Naive B cell (primary cell): ENCODE measurements around the gene TMEM69. TPM values are rescaled to one million over a fixed set of nuclear protein-coding genes. Genes with fewer than 3 reads are reported as not detected.
"Not testable (repeated sequence)": the region's sequence is repeated elsewhere in the genome, so short reads cannot be mapped to it uniquely, and the experiment has no call there.

ENCODE experiments used
- ATAC-seq, 2 donors: fragments of 150-1000 bp; cut with Tn5 transposase; 2 replicates each; pipeline ENCODE4 v1.10.0; 2021; ENCODE audit warnings: low read depth in 2 of 2, mild to moderate bottlenecking in 2 of 2, moderate library complexity in 2 of 2
- DNase-seq: peaks from one replicate; pipeline ENCODE4 v3.0.0; 2022
- H3K27ac Mint-ChIP-seq, 6 donors: one replicate each; pipeline ENCODE4 v1.8.0; 2020 to 2022; ENCODE audit warnings: mild to moderate bottlenecking in 6 of 6, mixed read lengths in 6 of 6, moderate library complexity in 5 of 6, inconsistent platforms in 2 of 6
- H3K27me3 Mint-ChIP-seq, 3 donors: one replicate each; pipeline ENCODE4 v1.8.0; 2021 to 2022; ENCODE audit warnings: mixed read lengths in 3 of 3, mild to moderate bottlenecking in 1 of 3
- H3K36me3 Mint-ChIP-seq, 2 donors: one replicate each; pipeline ENCODE4 v1.8.0; 2020 to 2022; ENCODE audit warnings: mixed read lengths in 2 of 2, inconsistent platforms in 1 of 2, mild to moderate bottlenecking in 1 of 2
- H3K4me1 Mint-ChIP-seq, 3 donors: one replicate each; pipeline ENCODE4 v1.8.0; 2020 to 2022; ENCODE audit warnings: mixed read lengths in 3 of 3, inconsistent platforms in 1 of 3, mild to moderate bottlenecking in 1 of 3, moderate library complexity in 1 of 3
- H3K4me3 Mint-ChIP-seq, 8 donors: one replicate each; pipeline ENCODE4 v1.8.0; 2020 to 2022; ENCODE audit warnings: mild to moderate bottlenecking in 8 of 8, mixed read lengths in 8 of 8, moderate library complexity in 8 of 8, inconsistent platforms in 2 of 8
- H3K9me3 Mint-ChIP-seq, 7 donors: one replicate each; pipeline ENCODE4 v1.8.0; 2020 to 2022; ENCODE audit warnings: mixed read lengths in 7 of 7, mild to moderate bottlenecking in 5 of 7, inconsistent platforms in 2 of 7, moderate library complexity in 1 of 7
- polyA plus RNA-seq, 6 donors: library from polyadenylated mRNA; unstranded; fragments of 300-500 nt; fragmentation: Illumina TruSeq; gene quantifications; one replicate each; pipeline ENCODE4 v1.2.3, GENCODE V29; 2021; ENCODE audit warnings: low read depth in 6 of 6

Gene TMEM69
- polyA plus RNA-seq, 6 donors from 2014 or later: 44.3 to 72.7 (median 60.5) TPM

DNA sequence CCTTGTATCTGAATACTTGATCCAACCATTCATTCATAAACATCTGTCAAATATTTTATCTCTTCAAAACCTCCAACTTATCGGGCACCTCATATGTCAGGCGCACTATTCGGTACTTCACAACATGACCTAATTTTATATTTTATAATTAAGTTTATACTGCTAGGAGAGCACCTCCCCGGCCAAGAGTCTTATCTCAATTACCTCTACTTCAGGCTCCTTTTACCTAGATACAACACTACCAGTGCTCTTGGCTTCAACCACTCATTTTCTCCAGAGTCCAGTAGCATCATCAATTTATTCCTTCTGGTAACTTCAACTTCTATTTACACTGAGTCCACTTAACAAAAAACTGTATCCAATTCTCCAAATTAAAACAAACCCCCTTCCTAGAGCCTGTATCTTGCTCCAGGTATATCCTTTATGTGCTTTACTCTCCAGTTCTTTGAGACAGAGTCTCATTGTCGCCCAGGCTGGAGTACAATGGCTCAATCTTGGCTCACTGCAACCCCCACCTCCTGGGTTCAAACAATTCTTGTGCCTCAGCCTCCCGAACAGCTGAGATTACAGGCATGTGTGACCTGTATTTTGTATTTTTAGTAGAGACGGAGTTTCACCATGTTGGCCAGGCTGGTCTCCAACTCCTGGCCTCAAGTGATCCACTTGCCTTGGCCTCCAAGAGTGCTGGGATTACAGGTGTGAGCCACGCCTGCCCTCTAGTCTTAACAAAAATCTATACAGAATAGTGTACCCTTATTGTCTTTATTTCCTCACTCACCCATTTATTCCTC lies 20.5 kb upstream of the TMEM69 start:
- no peak overlapping the region for H3K4me3 Mint-ChIP-seq
- peak overlapping the region in 2 of 6 donors; percentile 34 to 39 for H3K27ac Mint-ChIP-seq
- H3K4me1 Mint-ChIP-seq: peaks cover 40 to 50% (median 47%) of the 10 kb centered on the region in 3 donors
- no peaks in the 10 kb centered on the region for H3K36me3 Mint-ChIP-seq
- H3K27me3 Mint-ChIP-seq: no peaks in the 10 kb centered on the region
- no peak for ATAC-seq
- no peak for DNase-seq
- H3K9me3 Mint-ChIP-seq: no peaks in the 10 kb centered on the region

DNA sequence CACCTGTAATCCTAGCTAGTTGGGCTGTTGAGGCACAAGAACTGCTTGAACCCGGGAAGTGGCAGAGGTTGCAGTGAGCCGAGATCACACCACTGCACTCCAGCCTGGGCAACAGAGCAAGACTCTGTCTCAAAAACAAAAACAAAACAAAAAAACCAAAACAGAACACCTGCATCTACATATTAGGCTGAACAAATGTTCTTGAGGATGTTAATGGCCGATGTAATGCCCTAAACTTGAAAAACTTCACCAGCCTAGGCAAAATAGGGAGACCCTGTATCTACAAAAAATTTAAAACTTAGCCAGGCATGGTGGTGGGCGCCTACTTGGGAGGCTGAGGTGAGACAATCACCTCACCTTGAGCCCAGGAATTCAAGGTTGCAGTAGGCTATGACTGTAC lies 19.5 kb upstream of the TMEM69 start:
- H3K4me3 Mint-ChIP-seq: no peak overlapping the region
- no peaks in the 10 kb centered on the region for H3K9me3 Mint-ChIP-seq
- H3K4me1 Mint-ChIP-seq: peaks cover 45 to 54% (median 47%) of the 10 kb centered on the region in 3 donors
- no peak overlapping the region for H3K27ac Mint-ChIP-seq
- DNase-seq (no peak), ATAC-seq (no peak)
- H3K36me3 Mint-ChIP-seq: peaks cover 0 to 6% of the 10 kb centered on the region in 2 donors
- no peaks in the 10 kb centered on the region for H3K27me3 Mint-ChIP-seq

DNA sequence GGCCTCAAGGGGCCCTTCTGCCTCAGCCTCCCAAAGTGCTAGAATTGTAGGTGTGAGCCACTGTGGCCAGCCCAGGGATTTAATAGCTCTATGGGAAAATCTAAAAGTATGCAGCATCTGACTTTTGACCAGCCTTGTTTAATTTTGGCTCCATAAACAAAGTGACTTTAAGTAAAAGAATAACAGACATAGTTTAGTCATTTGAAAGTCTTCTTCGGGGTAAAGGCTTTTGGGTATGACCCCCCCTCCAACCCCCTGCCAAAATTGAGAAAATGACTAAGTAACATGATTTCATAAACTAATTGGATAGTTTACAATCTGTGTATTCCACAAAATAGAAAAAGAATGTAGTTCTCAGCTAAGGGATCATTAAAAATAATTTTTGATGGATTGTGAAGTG lies 18.6 kb upstream of the TMEM69 start:
- H3K4me1 Mint-ChIP-seq: peaks cover 46 to 58% (median 52%) of the 10 kb centered on the region in 3 donors

GRCh38 chr1:45669859-45670655 lies 17.9 kb upstream of the TMEM69 start:
- Mint-ChIP-seq H3K9me3 (no peaks in the 10 kb centered on the region), H3K27ac (peak overlapping the region in 1 of 6 donors; percentile 10), H3K36me3 (peaks cover 7 to 14% of the 10 kb centered on the region in 2 donors), H3K4me3 (no peak overlapping the region), H3K4me1 (peaks cover 50 to 64% (median 51%) of the 10 kb centered on the region in 3 donors), H3K27me3 (no peaks in the 10 kb centered on the region)
- ATAC-seq (no peak), DNase-seq (no peak)

More for the DNA sequence above, 18.6 kb upstream of the TMEM69 start:
- no peaks in the 10 kb centered on the region for H3K27me3 Mint-ChIP-seq
- H3K9me3 Mint-ChIP-seq: no peaks in the 10 kb centered on the region
- ATAC-seq: no peak
- peaks cover under 1 to 8% of the 10 kb centered on the region in 2 donors for H3K36me3 Mint-ChIP-seq
- H3K4me3 Mint-ChIP-seq: no peak overlapping the region
- DNase-seq: no peak
- peak overlapping the region in 3 of 6 donors; percentile 29 to 69 (median 36) for H3K27ac Mint-ChIP-seq

DNA sequence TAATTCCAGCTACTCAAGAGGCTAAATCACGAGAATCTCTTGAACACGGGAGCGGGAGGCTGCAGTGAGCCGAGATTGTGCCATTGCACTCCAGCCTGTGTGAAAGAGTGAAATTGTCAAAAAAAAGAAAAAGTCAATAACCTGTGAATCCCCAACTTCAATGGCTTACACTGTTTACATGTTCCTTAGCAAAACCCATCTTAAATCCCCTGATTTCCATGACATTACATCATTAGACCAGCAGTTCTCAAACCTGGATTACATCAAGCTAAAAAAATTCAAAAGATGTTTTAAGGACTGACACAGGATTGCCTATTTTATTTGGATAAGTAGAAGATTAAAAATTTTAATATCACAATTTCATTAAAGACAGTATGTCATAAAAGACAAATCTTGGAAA lies 14.0 kb upstream of the TMEM69 start:
- ATAC-seq (no peak), DNase-seq (no peak)
- H3K27me3 Mint-ChIP-seq: no peaks in the 10 kb centered on the region
- H3K36me3 Mint-ChIP-seq: peaks cover 8 to 14% of the 10 kb centered on the region in 2 donors
- no peaks in the 10 kb centered on the region for H3K9me3 Mint-ChIP-seq
- H3K27ac Mint-ChIP-seq: peak overlapping the region in 1 of 6 donors; percentile 54
- H3K4me1 Mint-ChIP-seq: peaks cover 41 to 66% (median 60%) of the 10 kb centered on the region in 3 donors
- no peak overlapping the region for H3K4me3 Mint-ChIP-seq

- peaks cover 8 to 14% of the 10 kb centered on the region in 2 donors for H3K36me3 Mint-ChIP-seq
- peak overlapping the region in 1 of 6 donors; percentile 2 for H3K27ac Mint-ChIP-seq
- no peak for DNase-seq
- ATAC-seq: no peak
- no peaks in the 10 kb centered on the region for H3K9me3 Mint-ChIP-seq
- H3K27me3 Mint-ChIP-seq: no peaks in the 10 kb centered on the region
- peaks cover 45 to 72% (median 66%) of the 10 kb centered on the region in 3 donors for H3K4me1 Mint-ChIP-seq
- H3K4me3 Mint-ChIP-seq: no peak overlapping the region
Observed at GRCh38 chr1:45674478-45674877, 13.5 kb upstream of the TMEM69 start.

DNA sequence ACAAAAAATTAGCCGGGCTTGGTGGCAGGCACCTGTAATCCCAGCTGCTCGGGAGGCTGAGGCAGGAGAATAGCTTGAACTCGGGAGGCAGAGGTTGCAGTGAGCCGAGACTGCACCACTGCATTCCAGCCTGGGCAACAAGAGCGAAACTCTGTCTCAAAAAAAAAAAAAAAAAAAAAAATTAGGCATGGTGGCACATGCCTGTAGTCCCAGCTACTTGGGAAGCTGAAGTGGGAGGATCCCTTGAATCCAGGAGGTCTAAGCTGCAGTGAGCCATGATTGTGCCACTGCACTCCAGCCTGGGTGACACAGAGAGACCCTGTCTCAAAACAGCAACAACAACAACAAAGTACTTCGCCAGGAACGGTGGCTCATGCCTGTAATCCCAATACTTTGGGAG lies 11.4 kb upstream of the TMEM69 start:
- H3K9me3 Mint-ChIP-seq, DNase-seq, H3K4me3 Mint-ChIP-seq: not testable (repeated sequence)

GRCh38 chr1:45677751-45678245 lies 10.2 kb upstream of the TMEM69 start:
- ATAC-seq: no peak
- H3K27me3 Mint-ChIP-seq: no peaks in the 10 kb centered on the region
- no peak for DNase-seq
- H3K27ac Mint-ChIP-seq: peak overlapping the region in 2 of 6 donors; percentile 22 to 54
- peaks cover 45 to 82% (median 73%) of the 10 kb centered on the region in 3 donors for H3K4me1 Mint-ChIP-seq
- H3K36me3 Mint-ChIP-seq: peaks cover 8 to 13% of the 10 kb centered on the region in 2 donors
- peak overlapping the region in 1 of 8 donors; percentile 48 for H3K4me3 Mint-ChIP-seq
- no peaks in the 10 kb centered on the region for H3K9me3 Mint-ChIP-seq

More for the DNA sequence above, 11.4 kb upstream of the TMEM69 start:
- Mint-ChIP-seq H3K4me1 (peaks cover 49 to 81% (median 71%) of the 10 kb centered on the region in 3 donors), H3K27ac (peak overlapping the region in 2 of 6 donors; percentile 22 to 83), H3K36me3 (peaks cover 8 to 14% of the 10 kb centered on the region in 2 donors)
- ATAC-seq, H3K27me3 Mint-ChIP-seq: not testable (repeated sequence)

- Mint-ChIP-seq H3K27me3 (no peaks in the 10 kb centered on the region), H3K36me3 (peaks cover 8% of the 10 kb centered on the region in 2 donors), H3K9me3 (no peaks in the 10 kb centered on the region), H3K4me1 (peaks cover 41 to 77% (median 70%) of the 10 kb centered on the region in 3 donors), H3K27ac (peak overlapping the region in 1 of 6 donors; percentile 26), H3K4me3 (no peak overlapping the region)
- DNase-seq: no peak
- no peak for ATAC-seq
Observed at GRCh38 chr1:45678489-45678888, 9.5 kb upstream of the TMEM69 start.

DNA sequence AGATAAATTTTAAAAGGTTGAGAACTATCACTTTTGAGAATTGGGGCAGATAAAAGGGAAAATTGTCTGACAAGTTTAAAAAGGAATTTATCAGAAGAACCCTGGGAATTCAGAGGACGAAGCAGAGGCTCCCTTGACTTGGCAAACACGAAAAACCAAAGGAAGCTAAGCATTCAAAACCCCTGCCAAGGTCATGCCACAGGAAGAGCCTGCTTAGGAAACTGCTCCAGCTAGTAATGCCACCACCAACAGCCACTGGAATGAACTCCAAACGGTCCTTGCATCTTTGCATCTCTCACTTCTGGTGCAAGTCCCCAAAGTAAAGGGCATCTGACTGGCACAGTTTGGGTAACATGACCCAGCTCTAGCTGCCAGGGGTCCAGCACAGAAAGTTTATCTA lies 8.9 kb upstream of the TMEM69 start:
- Mint-ChIP-seq H3K9me3 (no peaks in the 10 kb centered on the region), H3K27me3 (no peaks in the 10 kb centered on the region), H3K4me1 (peaks cover 41 to 78% (median 66%) of the 10 kb centered on the region in 3 donors), H3K36me3 (peaks cover 8% of the 10 kb centered on the region in 2 donors), H3K27ac (peak overlapping the region in 2 of 6 donors; percentile 26 to 69), H3K4me3 (peak overlapping the region in 2 of 8 donors; percentile 11 to 14)
- no peak for DNase-seq
- no peak for ATAC-seq

DNA sequence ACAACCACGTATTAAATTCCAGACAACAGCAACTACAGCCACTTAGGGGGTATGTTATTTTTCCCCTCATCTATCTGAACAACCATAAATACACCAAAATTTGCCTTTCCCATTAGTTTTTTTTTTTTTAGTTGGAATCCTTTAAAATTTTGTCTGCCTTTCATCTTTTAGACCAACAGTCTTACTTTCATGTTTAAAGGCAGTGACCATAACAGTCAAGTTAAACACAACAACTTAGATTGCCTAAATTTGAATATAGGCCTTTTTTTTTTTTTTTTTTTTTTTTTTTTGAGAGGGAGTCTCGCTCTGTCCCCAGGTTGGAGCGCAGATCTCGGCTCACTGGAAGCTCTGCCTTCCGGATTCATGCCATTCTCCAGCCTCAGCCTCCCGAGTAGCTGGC lies 5.0 kb upstream of the TMEM69 start:
- Mint-ChIP-seq H3K9me3 (no peaks in the 10 kb centered on the region), H3K27ac (peak overlapping the region in 1 of 6 donors; percentile 14), H3K4me1 (peaks cover 44 to 78% (median 68%) of the 10 kb centered on the region in 3 donors), H3K27me3 (no peaks in the 10 kb centered on the region), H3K4me3 (peak overlapping the region in 1 of 8 donors; percentile 22), H3K36me3 (no peaks in the 10 kb centered on the region)
- ATAC-seq (no peak), DNase-seq (no peak)

DNA sequence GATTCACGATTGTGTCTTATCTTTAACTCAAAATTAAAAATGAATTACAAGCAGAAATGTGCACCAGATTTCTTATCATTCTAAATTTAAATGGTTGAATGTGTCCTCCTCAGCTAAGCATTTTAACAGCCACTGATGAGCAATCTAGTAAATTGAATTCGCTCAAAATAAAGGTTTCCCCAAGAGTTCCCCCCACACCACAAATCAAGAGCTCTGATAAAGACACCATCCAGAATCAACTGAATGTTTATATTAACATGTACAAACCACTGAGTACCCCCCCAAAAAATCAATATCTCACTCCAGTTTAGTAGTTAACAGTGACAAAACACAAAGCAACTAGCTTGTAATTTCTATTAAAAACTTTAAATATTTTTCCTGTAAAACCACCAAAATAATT lies 3.6 kb upstream of the TMEM69 start:
- DNase-seq: no peak
- Mint-ChIP-seq H3K4me3 (peak overlapping the region; percentile 22 to 99 (median 80)), H3K27ac (peak overlapping the region in 2 of 6 donors; percentile 97 to 98), H3K36me3 (no peaks in the 10 kb centered on the region), H3K27me3 (no peaks in the 10 kb centered on the region), H3K4me1 (peaks cover 41 to 78% (median 60%) of the 10 kb centered on the region in 3 donors), H3K9me3 (no peaks in the 10 kb centered on the region)
- no peak for ATAC-seq

DNA sequence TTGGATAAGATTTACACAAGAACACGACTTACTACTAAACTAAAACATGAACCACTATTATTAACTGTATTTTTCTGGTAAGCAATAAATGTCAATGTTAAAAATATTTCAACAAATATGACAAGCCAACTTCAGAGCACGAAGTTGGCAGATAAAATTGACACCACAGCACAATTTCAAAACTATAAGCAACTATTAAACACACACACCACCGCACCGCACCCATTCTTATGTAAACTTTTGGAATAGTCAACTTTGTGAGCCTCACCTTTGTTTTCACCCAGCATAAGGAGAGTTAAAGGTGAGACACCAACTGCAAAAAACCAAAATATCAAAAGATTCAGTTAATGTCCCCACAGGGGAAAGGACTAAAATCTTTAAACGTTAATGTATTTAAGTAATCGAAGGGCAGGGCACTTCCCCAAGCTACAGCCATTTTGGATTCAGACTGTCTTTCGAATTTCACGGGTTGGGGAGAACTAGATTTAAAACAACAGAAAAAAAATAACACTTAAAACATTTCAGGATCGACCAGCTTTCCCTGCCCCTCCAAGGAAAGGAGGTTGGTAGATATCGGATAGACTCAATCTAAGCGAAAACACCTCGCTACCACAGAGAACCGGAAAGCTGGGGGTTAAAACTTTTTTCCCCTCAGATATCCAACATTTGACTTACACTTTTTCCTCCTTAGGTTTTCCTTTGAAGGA lies 2.5 kb upstream of the TMEM69 start:
- DNase-seq: peak; percentile 9
- H3K27ac Mint-ChIP-seq: peak overlapping the region; percentile 97 to 100 (median 99)

More for the DNA sequence above, 2.5 kb upstream of the TMEM69 start:
- Mint-ChIP-seq H3K4me1 (peaks cover 38 to 73% (median 55%) of the 10 kb centered on the region in 3 donors), H3K4me3 (peak overlapping the region; percentile 90 to 100 (median 99)), H3K36me3 (no peaks in the 10 kb centered on the region), H3K9me3 (no peaks in the 10 kb centered on the region), H3K27me3 (no peaks in the 10 kb centered on the region)
- ATAC-seq: no peak
